ENCODE measurements around the gene TNNI3. TPM values are rescaled to one million over a fixed set of nuclear protein-coding genes. Genes with fewer than 3 reads are reported as not detected.
A peak's percentile ranks its signal among the peaks of the same experiment; 100 is the strongest.
"Not testable (repeated sequence)": the region's sequence is repeated elsewhere in the genome, so short reads cannot be mapped to it uniquely, and the experiment has no call there.

The TNNI3 gene
- polyA plus RNA-seq, 3 donors from 2014 or later: 1.5 TPM; not detected in 2

GRCh38 chr19:55109527-55110291 lies 47.8 kb downstream of the TNNI3 start:
- DNase-seq: no peak
- peaks cover 0 to 10% (median 4%) of the 10 kb centered on the region in 3 donors for H3K36me3 Mint-ChIP-seq
- no peak overlapping the region for H3K27ac Mint-ChIP-seq
- H3K27me3 Mint-ChIP-seq (ENCODE audit: low read depth in 3 of 3): peaks cover 0 to 1% (median 0%) of the 10 kb centered on the region in 3 donors
- no peaks in the 10 kb centered on the region for H3K9me3 Mint-ChIP-seq
- no peak overlapping the region for H3K4me3 Mint-ChIP-seq
- H3K4me1 Mint-ChIP-seq: peaks cover 0 to 16% of the 10 kb centered on the region in 2 donors

- not testable (repeated sequence) for DNase-seq; H3K9me3 Mint-ChIP-seq; H3K4me3 Mint-ChIP-seq; H3K27me3 Mint-ChIP-seq (ENCODE audit: low read depth in 3 of 3); H3K4me1 Mint-ChIP-seq; H3K27ac Mint-ChIP-seq
- peaks cover 5 to 23% (median 9%) of the 10 kb centered on the region in 3 donors for H3K36me3 Mint-ChIP-seq
These were observed 50.3 kb downstream of the TNNI3 start for GRCh38 chr19:55107252-55107651.

GRCh38 chr19:55106591-55106990 lies 50.9 kb downstream of the TNNI3 start:
- Mint-ChIP-seq H3K36me3 (peaks cover 5 to 28% (median 14%) of the 10 kb centered on the region in 3 donors), H3K4me3 (no peak overlapping the region)
- DNase-seq: no peak

GRCh38 chr19:55105237-55105636 lies 52.3 kb downstream of the TNNI3 start:
- no peak overlapping the region for H3K4me3 Mint-ChIP-seq
- H3K27ac Mint-ChIP-seq: no peak overlapping the region
- peaks cover 0 to 1% (median 0%) of the 10 kb centered on the region in 3 donors for H3K27me3 Mint-ChIP-seq (ENCODE audit: low read depth in 3 of 3)
- no peak for DNase-seq
- H3K36me3 Mint-ChIP-seq: peaks cover 5 to 29% (median 14%) of the 10 kb centered on the region in 3 donors
- H3K4me1 Mint-ChIP-seq: peaks cover 0 to 5% of the 10 kb centered on the region in 2 donors
- H3K9me3 Mint-ChIP-seq: peaks cover 0 to 1% (median 0%) of the 10 kb centered on the region in 6 donors

More at GRCh38 chr19:55106591-55106990, 50.9 kb downstream of the TNNI3 start:
- Mint-ChIP-seq H3K9me3 (peaks cover 0 to 1% (median 0%) of the 10 kb centered on the region in 6 donors), H3K4me1 (peaks cover 0 to 6% of the 10 kb centered on the region in 2 donors), H3K27ac (peak overlapping the region in 1 of 6 donors; percentile 50), H3K27me3 (ENCODE audit: low read depth in 3 of 3) (peaks cover 0 to 1% (median 0%) of the 10 kb centered on the region in 3 donors)

- no peak for DNase-seq
- H3K4me1 Mint-ChIP-seq: peaks cover 0 to 3% of the 10 kb centered on the region in 2 donors
- H3K9me3 Mint-ChIP-seq: peaks cover 0 to 1% (median 0%) of the 10 kb centered on the region in 6 donors
- no peak overlapping the region for H3K4me3 Mint-ChIP-seq
- H3K27ac Mint-ChIP-seq: no peak overlapping the region
- H3K27me3 Mint-ChIP-seq (ENCODE audit: low read depth in 3 of 3): peaks cover 0 to 1% (median 0%) of the 10 kb centered on the region in 3 donors
- peaks cover 5 to 26% (median 14%) of the 10 kb centered on the region in 3 donors for H3K36me3 Mint-ChIP-seq
These were observed 54.3 kb downstream of the TNNI3 start for GRCh38 chr19:55103190-55103589.

Other genes starting within 250 kb of the TNNI3 start
- gene NLRP7, start 210.2 kb downstream of the TNNI3 start, polyA plus RNA-seq: 1 to 10 TPM in 1 of 3 donors, under 1 TPM in 1, not detected in 1; 0.27 to 2.0 TPM
- gene NLRP2, start 191.4 kb downstream of the TNNI3 start, polyA plus RNA-seq: 10 to 100 TPM in 1 of 3 donors, 1 to 10 TPM in 2; 1.9 to 18.7 (median 4.4) TPM
- gene GP6, start 119.5 kb downstream of the TNNI3 start, polyA plus RNA-seq: under 1 TPM in 2 of 3 donors, not detected in 1; 0.64 to 0.78 TPM
- gene RDH13, start 94.6 kb downstream of the TNNI3 start, polyA plus RNA-seq: 10 to 100 TPM in 1 of 3 donors, 1 to 10 TPM in 2; 4.2 to 17.0 (median 4.5) TPM
- 1 to 10 TPM; 4.5 to 7.3 (median 6.4) TPM for gene EPS8L1, start 81.9 kb downstream of the TNNI3 start, polyA plus RNA-seq
- 1 to 10 TPM in 2 of 3 donors, under 1 TPM in 1; 0.63 to 8.5 (median 3.5) TPM for gene PPP1R12C, start 40.1 kb downstream of the TNNI3 start, polyA plus RNA-seq
- not detected for gene TNNT1, start 8.5 kb downstream of the TNNI3 start, polyA plus RNA-seq
- not detected for gene DNAAF3, start 8.9 kb upstream of the TNNI3 start, polyA plus RNA-seq
- gene SYT5, start 22.6 kb upstream of the TNNI3 start, polyA plus RNA-seq: under 1 TPM in 2 of 3 donors, not detected in 1; 0.55 to 0.96 TPM
- not detected for gene PTPRH, start 51.8 kb upstream of the TNNI3 start, polyA plus RNA-seq
- gene TMEM86B, start 71.0 kb upstream of the TNNI3 start, polyA plus RNA-seq: 1 to 10 TPM in 1 of 3 donors, under 1 TPM in 1, not detected in 1; 0.59 to 2.4 TPM
- 100 to 1,000 TPM in 1 of 3 donors, 10 to 100 TPM in 2; 43.1 to 123 (median 47.9) TPM for gene PPP6R1, start 101.3 kb upstream of the TNNI3 start, polyA plus RNA-seq
- 10 to 100 TPM; 42.6 to 46.7 (median 46.3) TPM for gene HSPBP1, start 122.4 kb upstream of the TNNI3 start, polyA plus RNA-seq
- not detected for gene BRSK1, start 126.3 kb upstream of the TNNI3 start, polyA plus RNA-seq
- gene TMEM150B, start 167.6 kb upstream of the TNNI3 start, polyA plus RNA-seq: not detected
- 1 to 10 TPM in 2 of 3 donors, under 1 TPM in 1; 0.79 to 2.2 (median 2.1) TPM for gene KMT5C, start 182.1 kb upstream of the TNNI3 start, polyA plus RNA-seq
- under 1 TPM in 1 of 3 donors, not detected in 2; 0.16 TPM for gene COX6B2, start 197.0 kb upstream of the TNNI3 start, polyA plus RNA-seq
- gene GARIN5B, start 205.5 kb upstream of the TNNI3 start, polyA plus RNA-seq: not detected
- gene IL11, start 212.7 kb upstream of the TNNI3 start, polyA plus RNA-seq: not detected
- gene TMEM190, start 219.1 kb upstream of the TNNI3 start, polyA plus RNA-seq: not detected
- gene TMEM238, start 226.6 kb upstream of the TNNI3 start, polyA plus RNA-seq: 1 to 10 TPM in 1 of 3 donors, not detected in 2; 1.0 TPM
- gene RPL28, start 228.2 kb upstream of the TNNI3 start, polyA plus RNA-seq: 100 to 1,000 TPM; 118 to 365 (median 350) TPM